ENCODE measurements around the gene JUP. TPM values are rescaled to one million over a fixed set of nuclear protein-coding genes. Genes with fewer than 3 reads are reported as not detected.
A peak's percentile ranks its signal among the peaks of the same experiment; 100 is the strongest.

Gene JUP
- total RNA-seq, 3 donors from 2014 or later, result 107 to 158 (median 121) TPM

DNA sequence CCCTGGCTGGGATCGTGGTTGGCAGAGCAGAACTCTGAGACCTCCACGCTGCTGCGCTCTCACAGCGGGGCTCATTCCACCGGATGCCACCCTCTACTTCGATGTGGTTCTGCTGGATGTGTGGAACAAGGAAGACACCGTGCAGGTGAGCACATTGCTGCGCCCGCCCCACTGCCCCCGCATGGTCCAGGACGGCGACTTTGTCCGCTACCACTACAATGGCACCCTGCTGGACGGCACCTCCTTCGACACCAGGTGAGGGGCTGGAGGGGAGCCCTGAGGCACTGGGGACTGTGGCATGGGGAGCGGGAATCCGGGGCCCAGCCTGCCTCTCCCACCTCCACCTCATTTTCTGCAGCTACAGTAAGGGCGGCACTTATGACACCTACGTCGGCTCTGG lies 31.5 kb upstream of the JUP start:
- Histone ChIP-seq H3K4me1 (no peaks in the 10 kb centered on the region), H3K36me3 (no peaks in the 10 kb centered on the region), H3K9me3 (no peaks in the 10 kb centered on the region), H3K4me3 (no peak overlapping the region), H3K27me3 (no peaks in the 10 kb centered on the region), H3K27ac (no peak overlapping the region)
- intact Hi-C loops (cut with DNase I; ENCODE audit: low total_unique reads), result loop anchor here (5.0 kb wide), 1 partner anchor 1089 kb away; no protein-coding TSS in a partner anchor
- DNase-seq (ENCODE audit: low spot score in 2 of 2), result no peak
- TF ChIP-seq POLR2A (IDR thresholded peaks at IDR 0.05) (no peak), POLR2AphosphoS5 (IDR thresholded peaks at IDR 0.05) (no peak)
- TF ChIP-seq, protein P1, sequence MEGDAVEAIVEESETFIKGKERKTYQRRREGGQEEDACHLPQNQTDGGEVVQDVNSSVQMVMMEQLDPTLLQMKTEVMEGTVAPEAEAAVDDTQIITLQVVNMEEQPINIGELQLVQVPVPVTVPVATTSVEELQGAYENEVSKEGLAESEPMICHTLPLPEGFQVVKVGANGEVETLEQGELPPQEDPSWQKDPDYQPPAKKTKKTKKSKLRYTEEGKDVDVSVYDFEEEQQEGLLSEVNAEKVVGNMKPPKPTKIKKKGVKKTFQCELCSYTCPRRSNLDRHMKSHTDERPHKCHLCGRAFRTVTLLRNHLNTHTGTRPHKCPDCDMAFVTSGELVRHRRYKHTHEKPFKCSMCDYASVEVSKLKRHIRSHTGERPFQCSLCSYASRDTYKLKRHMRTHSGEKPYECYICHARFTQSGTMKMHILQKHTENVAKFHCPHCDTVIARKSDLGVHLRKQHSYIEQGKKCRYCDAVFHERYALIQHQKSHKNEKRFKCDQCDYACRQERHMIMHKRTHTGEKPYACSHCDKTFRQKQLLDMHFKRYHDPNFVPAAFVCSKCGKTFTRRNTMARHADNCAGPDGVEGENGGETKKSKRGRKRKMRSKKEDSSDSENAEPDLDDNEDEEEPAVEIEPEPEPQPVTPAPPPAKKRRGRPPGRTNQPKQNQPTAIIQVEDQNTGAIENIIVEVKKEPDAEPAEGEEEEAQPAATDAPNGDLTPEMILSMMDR (IDR thresholded peaks at IDR 0.05), result no peak

DNA sequence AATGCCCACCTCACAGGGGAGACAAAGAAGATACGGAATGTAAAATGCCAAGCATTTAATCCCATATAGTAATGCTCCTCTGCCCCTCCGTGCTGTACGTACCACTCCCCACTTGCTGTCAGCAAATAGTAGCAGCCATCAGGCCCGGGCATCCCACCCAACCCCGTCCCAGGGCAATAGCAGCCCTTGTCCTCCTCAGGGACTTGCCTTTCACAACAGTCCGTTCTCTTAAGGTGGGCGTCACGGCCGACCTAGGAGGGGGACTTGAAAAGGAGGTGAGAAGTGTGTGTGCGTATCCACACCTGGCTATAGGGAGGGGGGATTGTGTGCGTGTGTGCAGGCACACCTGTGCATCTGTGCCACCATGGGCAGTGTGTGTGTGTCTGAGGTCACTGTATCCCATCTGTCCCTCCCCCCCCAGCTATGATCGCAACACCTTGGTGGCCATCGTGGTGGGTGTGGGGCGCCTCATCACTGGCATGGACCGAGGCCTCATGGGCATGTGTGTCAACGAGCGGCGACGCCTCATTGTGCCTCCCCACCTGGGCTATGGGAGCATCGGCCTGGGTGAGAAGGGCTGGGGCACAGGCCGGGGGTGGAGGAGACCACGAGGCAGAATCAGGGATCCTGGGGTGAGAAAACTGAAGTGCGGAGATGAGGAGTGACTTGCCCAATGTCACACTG lies 30.3 kb upstream of the JUP start:
- intact Hi-C loops (cut with DNase I; ENCODE audit: low total_unique reads), result loop anchor here (5.0 kb wide), 1 partner anchor 1091 kb away; no protein-coding TSS in a partner anchor
- no peak for TF ChIP-seq POLR2A (IDR thresholded peaks at IDR 0.05)
- TF ChIP-seq, protein P1 (IDR thresholded peaks at IDR 0.05), result no peak
- TF ChIP-seq POLR2AphosphoS5 (IDR thresholded peaks at IDR 0.05), result no peak
- H3K36me3 ChIP-seq, result no peaks in the 10 kb centered on the region

DNA sequence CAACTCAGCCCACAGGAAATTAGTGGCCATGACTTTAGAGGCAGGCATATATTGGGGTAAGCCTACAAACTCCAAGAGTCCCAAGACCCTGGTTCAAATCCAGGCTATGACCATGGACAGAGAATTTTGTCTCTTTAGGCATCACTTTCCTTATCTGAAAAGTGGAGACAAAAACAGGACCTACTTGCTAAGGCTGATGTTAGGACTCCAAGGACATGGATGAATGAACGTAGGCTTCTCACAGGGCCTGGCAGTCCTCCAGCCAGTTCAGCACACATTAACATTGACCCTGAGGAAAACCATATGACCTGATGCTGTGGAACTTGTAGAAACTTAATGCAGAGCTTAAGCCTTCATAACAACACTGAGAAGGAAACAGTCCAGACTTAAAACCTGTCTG lies 27.7 kb upstream of the JUP start:
- DNase-seq (ENCODE audit: low spot score in 2 of 2), result no peak
- peak overlapping the region in 1 of 3 donors; percentile 86 for H3K4me3 ChIP-seq
- H3K9me3 ChIP-seq, result no peaks in the 10 kb centered on the region
- H3K27me3 ChIP-seq, result no peaks in the 10 kb centered on the region
- H3K4me1 ChIP-seq, result peaks cover 3 to 6% of the 10 kb centered on the region in 2 donors
- TF ChIP-seq, protein P1 (IDR thresholded peaks at IDR 0.05), result no peak
- TF ChIP-seq POLR2A (IDR thresholded peaks at IDR 0.05), result no peak
- TF ChIP-seq POLR2AphosphoS5 (IDR thresholded peaks at IDR 0.05), result no peak
- peak overlapping the region in 1 of 2 donors; percentile 56 for H3K27ac ChIP-seq
- intact Hi-C loops (cut with DNase I; ENCODE audit: low total_unique reads), result no loop called here
- H3K36me3 ChIP-seq, result no peaks in the 10 kb centered on the region

More for the DNA sequence above, 30.3 kb upstream of the JUP start:
- Histone ChIP-seq H3K27me3 (no peaks in the 10 kb centered on the region), H3K4me1 (no peaks in the 10 kb centered on the region), H3K9me3 (no peaks in the 10 kb centered on the region), H3K4me3 (no peak overlapping the region), H3K27ac (no peak overlapping the region)
- DNase-seq (ENCODE audit: low spot score in 2 of 2), result no peak

DNA sequence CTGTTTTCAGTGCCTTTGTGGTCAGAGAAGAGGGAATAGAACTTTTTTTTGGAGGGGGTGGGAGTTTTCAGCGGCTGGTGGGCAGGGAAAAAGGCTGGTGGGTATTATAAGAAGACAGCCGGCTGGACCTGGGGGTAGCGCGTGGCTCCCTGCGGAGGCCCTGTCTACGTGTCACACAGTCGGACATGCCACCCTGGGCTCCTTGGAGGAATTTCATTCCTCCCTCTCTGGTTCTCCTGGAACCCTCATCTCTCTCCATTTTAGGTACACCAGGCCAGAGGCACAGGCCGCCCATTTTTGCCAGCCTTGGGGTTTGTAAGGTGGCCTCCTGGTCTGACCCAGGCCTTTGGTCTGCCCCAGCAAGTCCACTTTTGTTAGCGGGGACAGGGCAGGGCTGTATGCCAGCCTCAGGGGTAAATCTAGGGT lies 27.2 kb upstream of the JUP start:
- peak overlapping the region; percentile 56 to 81 for H3K27ac ChIP-seq
- no peaks in the 10 kb centered on the region for H3K36me3 ChIP-seq
- TF ChIP-seq, protein P1 (IDR thresholded peaks at IDR 0.05), result no peak
- no peak for TF ChIP-seq POLR2A (IDR thresholded peaks at IDR 0.05)
- no peak for TF ChIP-seq POLR2AphosphoS5 (IDR thresholded peaks at IDR 0.05)
- no peak for DNase-seq (ENCODE audit: low spot score in 2 of 2)
- H3K9me3 ChIP-seq, result no peaks in the 10 kb centered on the region
- peak overlapping the region; percentile 67 to 86 (median 79) for H3K4me3 ChIP-seq
- H3K27me3 ChIP-seq, result no peaks in the 10 kb centered on the region
- intact Hi-C loops (cut with DNase I; ENCODE audit: low total_unique reads), result no loop called here
- H3K4me1 ChIP-seq, result peaks cover 3 to 6% of the 10 kb centered on the region in 2 donors

DNA sequence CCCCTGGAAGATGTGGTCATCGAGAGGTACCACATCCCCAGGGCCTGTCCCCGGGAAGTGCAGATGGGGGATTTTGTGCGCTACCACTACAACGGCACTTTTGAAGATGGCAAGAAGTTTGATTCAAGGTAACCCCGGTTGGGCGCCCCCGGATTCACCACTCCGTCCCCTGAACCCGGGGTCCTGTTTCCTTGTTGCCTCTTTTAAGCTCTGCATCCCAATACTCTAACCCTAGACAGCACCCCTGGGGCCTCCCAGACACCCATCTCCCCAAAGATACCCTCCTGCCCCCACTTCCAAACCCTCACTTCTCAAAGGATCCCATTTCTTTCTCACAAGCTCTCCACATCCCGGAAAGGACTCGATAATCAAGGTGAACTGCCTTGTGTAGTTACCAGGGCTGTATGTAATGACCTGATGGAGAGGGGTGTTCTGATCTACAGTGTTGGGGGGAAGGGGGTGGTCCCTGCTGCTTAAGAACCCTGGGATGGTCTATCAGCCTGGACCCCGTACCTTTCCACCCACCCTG lies 26.7 kb upstream of the JUP start:
- H3K9me3 ChIP-seq, result no peaks in the 10 kb centered on the region
- H3K4me3 ChIP-seq, result peak overlapping the region; percentile 67 to 86 (median 79)
- DNase-seq (ENCODE audit: low spot score in 2 of 2), result no peak
- H3K36me3 ChIP-seq, result no peaks in the 10 kb centered on the region
- peaks cover 3 to 6% of the 10 kb centered on the region in 2 donors for H3K4me1 ChIP-seq
- intact Hi-C loops (cut with DNase I; ENCODE audit: low total_unique reads), result no loop called here
- TF ChIP-seq POLR2A (IDR thresholded peaks at IDR 0.05) (no peak), POLR2AphosphoS5 (IDR thresholded peaks at IDR 0.05) (no peak)
- TF ChIP-seq, protein P1 (IDR thresholded peaks at IDR 0.05), result no peak
- H3K27me3 ChIP-seq, result no peaks in the 10 kb centered on the region
- peak overlapping the region; percentile 56 to 81 for H3K27ac ChIP-seq

All from breast epithelium (tissue), 4 donors.